GM11168 (cell line): ENCODE data around the gene FTSJ1.
"Not testable (repeated sequence)": the region's sequence is repeated elsewhere in the genome, so short reads cannot be mapped to it uniquely, and the experiment has no call there.

Source experiments
- in situ Hi-C: fragments of 300-500 bp; cut with MboI; formaldehyde crosslinking; loops from one replicate; pipeline ENCODE4 v1.12.0; 2022; ENCODE audit warnings: low sequenced_read_pairs; ENCODE audit not compliant: unreplicated experiment

The FTSJ1 gene

DNA sequence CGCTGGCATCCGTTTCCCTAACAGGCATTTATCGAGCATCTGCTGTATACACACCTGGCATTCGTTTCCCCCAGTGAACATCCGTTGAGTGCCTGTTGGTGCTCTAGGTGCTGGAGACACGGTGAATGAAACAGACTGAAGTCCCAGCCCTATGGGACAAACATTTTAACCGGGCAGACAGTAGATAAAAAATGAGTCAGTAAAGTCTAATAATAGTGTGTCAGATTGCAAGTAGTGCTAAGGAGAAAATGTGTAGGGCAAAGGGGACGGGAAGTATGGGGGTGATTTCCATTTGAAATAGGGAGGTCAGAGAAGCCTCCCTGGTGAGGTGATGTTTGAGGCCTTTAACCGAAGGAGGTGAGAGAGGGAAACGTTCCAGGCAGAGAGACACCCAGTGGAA, 40.3 kb downstream of the FTSJ1 start:
- in situ Hi-C loops = no loop called here

DNA sequence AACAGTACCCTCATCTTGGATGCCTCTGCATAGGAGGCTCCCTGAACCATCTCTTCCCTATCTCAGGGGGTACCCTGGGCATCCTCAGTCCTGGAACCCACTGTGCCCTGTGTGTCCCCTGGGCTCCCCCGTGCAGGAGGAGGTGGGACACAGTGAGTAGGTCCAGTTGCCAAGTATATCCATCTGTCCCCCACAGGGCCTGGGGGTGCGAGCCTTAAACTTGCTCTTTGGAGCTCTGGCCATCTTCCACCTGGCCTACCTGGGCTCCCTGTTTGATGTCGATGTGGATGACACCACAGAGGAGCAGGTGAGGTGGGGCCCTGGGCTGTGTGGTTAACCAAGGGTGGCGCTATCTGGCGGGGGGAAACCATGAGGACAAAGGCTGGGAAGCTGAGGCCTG, 41.0 kb downstream of the FTSJ1 start:
- in situ Hi-C loops = no loop called here

DNA sequence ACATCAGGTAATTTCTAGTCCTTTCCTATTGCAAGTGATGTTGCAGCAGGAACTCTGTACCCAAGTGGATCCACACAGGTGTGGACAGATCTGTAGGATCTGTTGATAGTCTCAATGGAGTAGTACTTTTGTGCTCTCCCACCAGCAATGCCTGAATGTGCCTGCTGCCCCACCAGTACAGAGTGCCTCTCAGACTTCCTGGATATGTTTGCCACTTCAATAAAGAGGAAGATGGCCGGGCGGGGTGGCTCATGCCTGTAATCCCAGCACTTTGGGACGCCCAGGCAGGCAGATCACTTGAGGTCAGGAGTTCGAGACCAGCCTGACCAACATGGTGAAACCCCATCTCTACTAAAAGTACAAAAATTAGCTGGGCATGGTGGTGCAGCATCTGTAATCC, 43.5 kb downstream of the FTSJ1 start:
- in situ Hi-C loops = not testable (repeated sequence)

DNA sequence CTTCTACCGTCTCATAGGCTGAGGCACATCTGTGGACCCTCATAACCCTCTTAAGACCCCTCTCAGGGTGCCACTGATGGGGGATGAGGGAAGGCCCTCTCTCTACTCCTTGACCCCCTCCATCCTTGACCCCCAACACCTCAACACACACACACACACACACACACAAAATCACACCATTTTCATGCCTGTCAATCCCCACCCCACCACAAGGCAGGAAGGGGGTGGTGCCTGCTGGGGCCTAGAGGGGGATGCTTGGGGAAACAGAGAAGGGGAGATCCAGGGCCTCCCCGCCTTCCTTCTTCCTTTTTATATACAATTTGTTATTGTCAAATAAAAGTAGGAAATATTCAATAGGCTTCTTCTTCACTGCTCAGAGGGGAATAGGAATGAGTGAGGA, 44.5 kb downstream of the FTSJ1 start:
- in situ Hi-C loops = no loop called here

DNA sequence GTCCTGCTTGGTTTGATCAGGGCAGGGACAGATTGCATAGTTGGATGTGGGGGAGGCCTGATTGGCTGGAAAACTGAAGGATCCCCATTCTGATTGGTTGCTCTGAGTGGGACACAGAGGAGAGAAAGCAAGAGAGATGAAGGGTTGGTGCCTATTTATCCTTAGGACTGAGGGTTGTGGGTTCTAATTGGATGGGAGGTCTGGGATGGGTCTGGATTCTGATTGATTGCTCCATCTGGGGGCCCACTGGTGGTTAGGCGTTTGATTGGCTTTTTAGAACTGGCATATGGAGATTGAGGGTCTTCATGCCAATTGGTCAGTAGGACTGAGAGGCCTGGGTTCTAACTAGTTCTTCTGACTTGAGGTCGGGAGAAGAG, 45.0 kb downstream of the FTSJ1 start:
- in situ Hi-C loops = no loop called here

DNA sequence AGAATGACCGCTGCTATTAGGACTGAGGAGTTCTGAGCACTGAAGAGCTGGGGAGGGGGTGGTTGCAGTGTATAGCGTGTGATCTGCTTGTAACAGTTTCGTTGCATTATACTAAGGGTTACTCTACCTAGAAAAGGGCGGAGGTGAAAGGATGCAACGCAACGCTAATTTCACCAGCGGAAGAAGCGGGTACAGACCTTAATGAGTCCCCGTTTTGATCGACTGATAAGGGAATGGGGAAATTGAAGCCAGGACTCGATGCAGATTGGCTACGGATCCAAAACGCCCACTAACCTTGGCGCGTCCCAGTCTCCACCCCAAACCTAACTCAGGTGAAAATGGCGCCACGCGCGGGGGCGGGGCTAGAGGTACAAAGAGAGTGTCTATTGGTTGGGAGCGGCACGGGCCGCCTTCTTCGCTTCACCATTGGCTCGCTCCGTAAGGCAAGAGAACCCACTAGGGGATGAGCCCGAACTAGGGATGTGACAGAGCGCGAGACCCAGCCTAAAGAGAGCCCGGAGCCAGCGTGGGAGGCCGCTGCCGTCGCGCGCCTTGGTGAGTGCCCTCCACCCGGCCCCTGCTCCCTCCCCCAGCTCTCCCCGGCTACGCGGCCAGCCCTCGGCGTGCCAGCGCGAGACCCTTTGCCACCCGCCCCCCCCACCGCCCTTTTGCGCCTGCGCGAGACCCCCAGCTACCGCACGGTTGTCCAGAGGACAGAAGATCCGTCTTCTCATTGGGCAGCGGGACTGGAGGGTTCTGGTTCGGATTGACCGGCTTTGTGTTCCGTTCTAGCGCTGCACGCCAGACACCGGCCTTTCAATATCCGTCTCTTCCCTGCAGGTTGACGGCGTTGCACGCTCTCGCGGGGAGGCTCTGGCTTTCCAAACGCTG, 45.6 kb downstream of the FTSJ1 start, which contains the start of gene EBP:
Gene EBP, plus strand, starts transcription at position 456 of the 891 bp plus-strand sequence. CDS start 1,964 bp downstream, outside the sequence.
- in situ Hi-C loops = no loop called here

DNA sequence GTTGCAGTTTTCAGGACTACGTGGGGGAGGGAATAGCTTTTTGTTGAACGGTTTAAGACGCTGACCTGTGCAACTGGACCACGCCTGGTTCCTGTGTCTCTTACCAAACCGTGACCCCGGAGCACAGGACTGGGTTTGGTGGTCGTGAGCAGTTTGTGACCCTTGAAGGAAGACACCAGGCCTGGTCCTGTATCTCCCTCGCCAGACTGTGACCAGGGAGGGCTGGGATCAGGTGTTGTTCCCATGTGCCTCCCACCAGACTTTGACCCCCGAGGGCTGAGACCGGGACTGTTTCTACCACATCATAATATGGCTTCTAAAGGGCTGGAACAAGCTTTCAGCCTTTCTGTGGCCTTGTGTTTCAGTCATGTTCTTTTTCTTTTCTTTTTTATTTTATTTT, 46.3 kb downstream of the FTSJ1 start:
- in situ Hi-C loops = no loop called here

DNA sequence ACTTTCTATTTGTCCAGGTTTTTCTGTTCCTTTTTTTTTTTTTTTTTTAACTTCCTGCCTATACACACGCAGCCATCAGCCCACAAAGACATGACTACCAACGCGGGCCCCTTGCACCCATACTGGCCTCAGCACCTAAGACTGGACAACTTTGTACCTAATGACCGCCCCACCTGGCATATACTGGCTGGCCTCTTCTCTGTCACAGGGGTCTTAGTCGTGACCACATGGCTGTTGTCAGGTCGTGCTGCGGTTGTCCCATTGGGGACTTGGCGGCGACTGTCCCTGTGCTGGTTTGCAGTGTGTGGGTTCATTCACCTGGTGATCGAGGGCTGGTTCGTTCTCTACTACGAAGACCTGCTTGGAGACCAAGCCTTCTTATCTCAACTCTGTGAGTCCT, 47.7 kb downstream of the FTSJ1 start:
- in situ Hi-C loops = no loop called here

DNA sequence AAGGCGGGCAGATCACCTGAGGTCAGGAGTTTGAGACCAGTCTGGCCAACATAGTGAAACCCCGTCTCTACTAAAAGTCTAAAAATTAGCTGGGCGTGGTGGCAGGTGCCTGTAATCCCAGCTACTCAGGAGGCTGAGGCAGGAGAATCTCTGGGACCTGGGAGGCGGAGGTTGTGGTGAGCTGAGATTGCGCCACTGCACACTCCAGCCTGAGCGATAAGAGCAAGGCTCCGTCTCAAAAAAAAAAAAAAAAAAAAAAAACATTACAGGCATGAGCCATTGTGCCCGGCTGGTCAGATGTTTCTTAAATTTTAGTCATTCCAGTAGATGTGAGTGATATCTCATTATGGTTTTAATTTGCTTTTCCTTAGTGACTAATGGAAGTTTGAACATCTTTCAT, 49.9 kb downstream of the FTSJ1 start:
- in situ Hi-C loops = not testable (repeated sequence)

DNA sequence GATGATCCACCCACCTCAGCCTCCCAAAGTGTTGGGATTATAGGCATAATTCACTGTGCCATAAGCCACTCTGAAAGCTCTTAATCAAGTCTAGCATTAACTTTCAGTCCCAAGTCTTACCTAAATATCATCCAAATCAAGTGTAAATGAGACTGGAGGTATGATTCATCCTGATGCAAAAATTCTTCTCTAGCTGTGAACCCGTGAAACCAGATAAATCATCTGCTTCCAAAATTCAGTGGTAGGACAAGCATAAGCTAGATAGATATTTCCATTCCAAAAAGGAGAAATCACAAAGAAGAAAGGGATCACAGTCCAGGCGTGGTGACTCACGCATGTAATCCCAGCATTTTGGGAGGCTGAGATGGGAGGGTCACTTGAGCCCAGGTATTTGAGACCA, 54.7 kb downstream of the FTSJ1 start:
- in situ Hi-C loops = no loop called here

DNA sequence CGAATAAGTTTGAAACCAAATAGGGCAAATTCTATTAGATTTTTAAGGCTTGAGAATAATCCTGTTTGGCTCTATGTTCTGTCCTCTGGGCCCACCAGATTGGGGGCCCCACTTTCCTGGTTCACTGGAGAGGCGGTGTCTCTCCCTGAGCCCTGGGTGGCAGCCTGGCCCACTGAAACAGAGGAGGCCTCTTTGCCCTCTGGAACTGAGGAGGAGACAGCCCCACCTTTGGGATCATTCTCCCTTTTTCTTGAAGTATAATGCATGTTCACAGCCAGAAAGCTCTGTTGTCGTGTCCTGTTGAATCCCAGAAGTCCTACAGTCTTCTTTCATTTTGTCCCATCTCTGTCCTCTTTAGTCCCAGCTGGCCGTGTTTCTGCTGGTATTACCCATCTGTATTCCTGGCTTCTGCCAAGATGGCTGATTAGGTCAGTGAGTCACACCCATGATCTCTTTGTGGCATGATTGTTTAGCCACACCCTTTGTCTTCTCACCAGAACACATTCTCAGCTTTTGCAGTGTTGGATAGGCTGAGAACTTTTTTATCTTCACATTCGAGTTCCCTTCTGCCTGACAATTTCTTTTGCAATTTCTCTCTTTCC, 55.5 kb downstream of the FTSJ1 start:
- in situ Hi-C loops = no loop called here

DNA sequence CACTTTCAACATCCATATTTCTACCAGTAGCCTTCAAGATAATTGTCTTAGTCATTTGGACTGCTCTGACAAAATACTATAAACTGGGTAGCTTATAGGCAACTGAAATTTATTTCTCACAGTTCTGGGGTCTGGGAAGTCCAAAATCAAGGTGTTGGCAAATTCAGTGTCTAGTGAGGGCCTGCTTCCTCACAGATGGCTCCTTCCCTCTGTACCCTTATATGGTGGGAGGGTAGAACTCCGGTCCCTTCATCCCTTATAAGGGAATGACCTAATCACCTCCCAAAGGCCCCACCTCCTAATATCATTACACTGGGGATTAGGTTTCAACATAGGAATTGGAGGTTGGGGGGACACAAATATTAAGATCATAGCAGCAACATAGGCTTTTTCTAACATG, 56.2 kb downstream of the FTSJ1 start:
- in situ Hi-C loops = no loop called here

DNA sequence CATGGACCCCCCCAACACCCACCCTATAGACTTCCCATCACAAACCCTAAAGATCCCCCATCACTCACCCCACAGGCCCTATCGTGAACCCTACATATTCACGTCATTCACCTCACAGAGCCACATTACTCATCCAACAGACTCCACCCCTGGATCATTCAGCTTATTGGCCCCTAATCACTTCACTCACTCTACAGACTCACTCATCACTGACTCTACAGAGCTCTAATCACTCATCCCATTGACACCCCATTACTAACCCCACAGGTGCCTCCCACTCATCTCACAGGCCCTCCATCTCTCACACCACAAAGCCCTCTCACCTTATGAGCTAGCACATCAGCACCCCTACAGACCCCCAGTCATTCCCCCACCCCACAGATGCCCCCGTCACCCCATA, 57.2 kb downstream of the FTSJ1 start:
- in situ Hi-C loops = no loop called here
